Trophoblast cell (in vitro differentiated cells and primary cell): ENCODE results near the gene ARHGDIG.

Source experiments
- DNase-seq, 2 donors: peaks; one replicate each; pipeline ENCODE4 v3.0.0-alpha.2; 2016
- H2AFZ ChIP-seq: 2 replicates; pipeline ENCODE4 v1.6.1; 2013; ENCODE audit warnings: low read length, moderate library complexity, mild to moderate bottlenecking; ENCODE audit not compliant: insufficient read depth, poor library complexity
- H2AK5ac ChIP-seq: 2 replicates; pipeline ENCODE4 v1.6.1; 2013; ENCODE audit warnings: mild to moderate bottlenecking, low read length
- H2BK120ac ChIP-seq: 2 replicates; pipeline ENCODE4 v1.6.1; 2013; ENCODE audit warnings: low read length, mild to moderate bottlenecking, moderate library complexity; ENCODE audit not compliant: insufficient read depth, poor library complexity
- H2BK12ac ChIP-seq: 2 replicates; pipeline ENCODE4 v1.6.1; 2013; ENCODE audit warnings: mild to moderate bottlenecking, low read length, moderate library complexity
- H2BK5ac ChIP-seq: 2 replicates; pipeline ENCODE4 v1.6.1; 2013; ENCODE audit warnings: low read length, low read depth, moderate library complexity, mild to moderate bottlenecking; ENCODE audit not compliant: poor library complexity
- H3K14ac ChIP-seq: 2 replicates; pipeline ENCODE4 v1.6.1; 2013; ENCODE audit warnings: mild to moderate bottlenecking, low read length
- H3K18ac ChIP-seq: 2 replicates; pipeline ENCODE4 v1.6.1; 2013; ENCODE audit warnings: mild to moderate bottlenecking, low read length
- H3K23ac ChIP-seq: 2 replicates; pipeline ENCODE4 v1.6.1; 2013; ENCODE audit warnings: low read length
- H3K27ac ChIP-seq: 2 replicates; pipeline ENCODE4 v1.5.1; 2013; ENCODE audit warnings: low read depth, mild to moderate bottlenecking, inconsistent platforms, low read length, moderate library complexity
- H3K27me3 ChIP-seq: 2 replicates; pipeline ENCODE4 v1.6.1; 2013; ENCODE audit warnings: inconsistent platforms, mild to moderate bottlenecking, low read length, moderate library complexity; ENCODE audit not compliant: insufficient read depth
- H3K36me3 ChIP-seq, 2 experiments: 1 replicate in 1 of 2; 2 replicates in 1 of 2; pipeline ENCODE4 v1.6.1; 2013; ENCODE audit warnings: low read length in 2 of 2, mild to moderate bottlenecking in 2 of 2, moderate library complexity in 1 of 2; ENCODE audit not compliant: insufficient read depth in 2 of 2, control insufficient read depth in 1 of 2
- H3K4ac ChIP-seq: 2 replicates; pipeline ENCODE4 v1.6.1; 2013; ENCODE audit warnings: low read depth, mild to moderate bottlenecking, low read length, moderate library complexity
- H3K4me1 ChIP-seq, 2 experiments: 1 replicate in 1 of 2; 2 replicates in 1 of 2; pipeline ENCODE4 v1.6.1; 2013; ENCODE audit warnings: low read length in 2 of 2, mild to moderate bottlenecking in 2 of 2, moderate library complexity in 1 of 2; ENCODE audit not compliant: insufficient read depth in 2 of 2, control insufficient read depth in 1 of 2
- H3K4me2 ChIP-seq: 2 replicates; pipeline ENCODE4 v1.6.1; 2013; ENCODE audit warnings: inconsistent platforms, mild to moderate bottlenecking, low read length, moderate library complexity
- H3K4me3 ChIP-seq: 2 replicates; pipeline ENCODE4 v1.5.1; 2013; ENCODE audit warnings: mild to moderate bottlenecking, low read depth, low read length, inconsistent platforms
- H3K79me1 ChIP-seq: one replicate; pipeline ENCODE4 v1.6.1; 2013; ENCODE audit warnings: low read length
- H3K79me2 ChIP-seq: 2 replicates; pipeline ENCODE4 v1.6.1; 2013; ENCODE audit warnings: low read length, mild to moderate bottlenecking; ENCODE audit not compliant: control insufficient read depth, insufficient read depth, poor library complexity
- H3K9ac ChIP-seq: 2 replicates; pipeline ENCODE4 v1.6.1; 2013; ENCODE audit warnings: mild to moderate bottlenecking, low read length
- H3K9me3 ChIP-seq: 2 replicates; pipeline ENCODE4 v1.6.1; 2013; ENCODE audit warnings: low read depth, mild to moderate bottlenecking, control low read depth, inconsistent platforms, low read length; ENCODE audit not compliant: insufficient read depth
- H4K12ac ChIP-seq: 2 replicates; pipeline ENCODE4 v1.6.1; 2013; ENCODE audit warnings: low read depth, mild to moderate bottlenecking, low read length, moderate library complexity
- H4K8ac ChIP-seq: 2 replicates; pipeline ENCODE4 v1.6.1; 2013; ENCODE audit warnings: low read depth, mild to moderate bottlenecking, low read length, moderate library complexity
- H4K91ac ChIP-seq: one replicate; pipeline ENCODE4 v1.6.1; 2013; ENCODE audit warnings: low read depth, mild to moderate bottlenecking, low read length, moderate library complexity
- WGBS: extraction: QIAGEN DNeasy Blood & Tissue Kit; methylation state at CpG from one replicate; pipeline ENCODE4 v1.1.7; 2013; ENCODE audit warnings: missing lambda C conversion rate; ENCODE audit not compliant: insufficient read length, insufficient coverage; ENCODE audit errors: extremely low coverage; 5-methylcytosine and 5-hydroxymethylcytosine counted together

The ARHGDIG gene

DNA sequence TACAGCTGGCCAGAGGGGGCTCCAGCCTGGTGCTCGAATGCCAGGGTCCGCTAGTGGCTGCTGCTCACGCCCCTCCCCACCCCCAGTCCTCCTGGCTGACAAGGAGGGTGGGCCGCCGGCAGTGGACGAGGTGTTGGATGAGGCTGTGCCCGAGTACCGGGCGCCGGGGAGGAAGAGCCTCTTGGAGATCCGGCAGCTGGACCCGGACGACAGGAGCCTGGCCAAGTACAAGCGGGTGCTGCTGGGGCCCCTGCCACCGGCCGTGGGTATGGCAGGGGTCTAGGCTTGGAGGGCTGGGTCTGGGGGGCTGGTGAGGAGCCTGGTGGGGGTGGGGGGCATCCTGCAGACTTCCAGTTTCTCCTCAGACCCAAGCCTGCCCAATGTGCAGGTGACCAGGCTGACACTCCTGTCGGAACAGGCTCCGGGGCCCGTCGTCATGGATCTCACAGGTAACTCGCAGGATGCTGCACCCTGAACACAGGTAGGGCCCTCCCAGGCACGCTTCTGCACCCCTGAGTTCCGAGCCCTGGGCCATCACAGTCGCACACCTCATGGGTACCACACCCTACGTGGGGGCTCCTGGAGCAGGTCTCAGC lies 1.4 kb downstream of the ARHGDIG start:
- H2BK120ac ChIP-seq, result no peak overlapping the region
- WGBS, result no CpG with 5 or more reads among the region's 25 CpGs
- no peak overlapping the region for H3K27ac ChIP-seq
- peaks cover 4 to 8% of the 10 kb centered on the region in 2 experiments for H3K36me3 ChIP-seq
- no peak overlapping the region for H4K8ac ChIP-seq
- H3K79me1 ChIP-seq, result no peaks in the 10 kb centered on the region
- H3K79me2 ChIP-seq, result no peaks in the 10 kb centered on the region
- H3K18ac ChIP-seq, result no peak overlapping the region
- H2BK5ac ChIP-seq, result no peak overlapping the region
- H3K9me3 ChIP-seq, result peaks cover 11% of the 10 kb centered on the region
- no peaks in the 10 kb centered on the region for H3K4me1 ChIP-seq
- H3K23ac ChIP-seq, result no peak overlapping the region
- H3K4ac ChIP-seq, result no peak overlapping the region
- no peak overlapping the region for H2BK12ac ChIP-seq
- no peak overlapping the region for H4K12ac ChIP-seq
- no peak overlapping the region for H3K9ac ChIP-seq
- H4K91ac ChIP-seq, result no peak overlapping the region
- no peak overlapping the region for H3K4me3 ChIP-seq
- no peak overlapping the region for H3K4me2 ChIP-seq
- no peak for DNase-seq
- no peak overlapping the region for H2AFZ ChIP-seq
- H3K27me3 ChIP-seq, result peaks cover 25% of the 10 kb centered on the region
- no peak overlapping the region for H3K14ac ChIP-seq
- no peak overlapping the region for H2AK5ac ChIP-seq

DNA sequence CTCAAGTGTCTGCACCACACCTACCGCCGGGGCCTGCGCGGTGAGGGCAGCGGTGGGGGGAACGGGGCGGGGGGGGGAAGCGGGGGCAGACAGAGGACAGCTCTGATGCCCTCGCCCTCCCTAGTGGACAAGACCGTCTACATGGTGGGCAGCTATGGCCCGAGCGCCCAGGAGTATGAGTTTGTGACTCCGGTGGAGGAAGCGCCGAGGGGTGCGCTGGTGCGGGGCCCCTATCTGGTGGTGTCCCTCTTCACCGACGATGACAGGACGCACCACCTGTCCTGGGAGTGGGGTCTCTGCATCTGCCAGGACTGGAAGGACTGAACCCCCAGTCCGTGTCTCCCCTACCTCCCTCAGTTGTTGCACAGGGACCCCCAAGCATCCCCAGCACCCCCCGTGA lies 2.1 kb downstream of the ARHGDIG start:
- Histone ChIP-seq H2BK120ac (no peak overlapping the region), H3K79me1 (no peaks in the 10 kb centered on the region), H3K9ac (no peak overlapping the region), H3K27me3 (peaks cover 25% of the 10 kb centered on the region), H2AFZ (no peak overlapping the region), H3K23ac (no peak overlapping the region), H3K4me3 (no peak overlapping the region), H3K79me2 (no peaks in the 10 kb centered on the region), H3K14ac (no peak overlapping the region), H4K12ac (no peak overlapping the region), H2BK12ac (no peak overlapping the region), H3K27ac (no peak overlapping the region), H2AK5ac (no peak overlapping the region), H2BK5ac (no peak overlapping the region), H3K4ac (no peak overlapping the region), H3K4me2 (no peak overlapping the region), H3K36me3 (peaks cover 10 to 13% of the 10 kb centered on the region in 2 experiments), H3K4me1 (no peaks in the 10 kb centered on the region), H4K91ac (no peak overlapping the region), H4K8ac (no peak overlapping the region), H3K18ac (no peak overlapping the region), H3K9me3 (peaks cover 14% of the 10 kb centered on the region)
- no CpG with 5 or more reads among the region's 22 CpGs for WGBS
- no peak for DNase-seq

DNA sequence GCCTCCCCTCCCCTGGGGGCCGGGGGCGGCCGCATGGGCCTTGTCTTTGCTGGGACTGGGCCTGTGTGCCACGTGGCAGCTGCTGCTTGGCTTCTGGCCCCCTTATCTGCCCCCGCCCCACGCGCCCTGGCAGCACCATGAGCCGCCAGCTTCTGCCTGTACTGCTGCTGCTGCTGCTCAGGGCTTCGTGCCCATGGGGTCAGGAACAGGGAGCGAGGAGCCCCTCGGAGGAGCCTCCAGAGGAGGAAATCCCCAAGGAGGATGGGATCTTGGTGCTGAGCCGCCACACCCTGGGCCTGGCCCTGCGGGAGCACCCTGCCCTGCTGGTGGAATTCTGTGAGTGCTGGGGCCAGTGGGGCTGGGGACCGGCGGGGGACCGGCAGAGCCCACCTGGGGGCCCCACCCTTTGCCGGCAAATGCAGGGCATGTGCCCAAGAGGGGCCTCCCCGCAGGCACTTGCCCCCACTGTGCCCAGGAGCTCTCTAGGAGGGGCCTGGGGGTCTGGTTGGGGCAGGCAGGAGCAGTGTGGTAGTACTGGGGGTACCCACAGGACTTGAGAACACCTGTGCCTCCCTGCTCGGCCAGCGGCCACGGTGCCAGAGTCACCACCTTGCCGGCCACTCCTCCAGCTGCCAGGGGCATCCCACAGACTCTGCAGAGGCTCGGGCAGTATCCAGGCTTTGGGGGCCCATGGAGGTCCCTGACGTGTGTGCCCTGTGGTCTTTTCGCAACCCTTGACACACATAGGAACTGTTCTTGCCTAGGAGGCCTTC lies 2.8 kb downstream of the ARHGDIG start, which contains the start of gene PDIA2:
TSS of gene PDIA2 (plus strand) at position 132 of the 773 bp plus-strand sequence. CDS start at position 138, 6 bp downstream.
- H2AK5ac ChIP-seq, result no peak within 1 kb of the TSS
- H2AFZ ChIP-seq, result no peak within 1 kb of the TSS
- H3K4ac ChIP-seq, result no peak within 1 kb of the TSS
- H3K14ac ChIP-seq, result no peak within 1 kb of the TSS
- H3K79me1 ChIP-seq, result no peaks in the 10 kb centered on the region
- H3K9ac ChIP-seq, result no peak within 1 kb of the TSS
- H2BK12ac ChIP-seq, result no peak within 1 kb of the TSS
- H3K36me3 ChIP-seq, result peaks cover 17 to 19% of the 10 kb centered on the region in 2 experiments
- H2BK5ac ChIP-seq, result no peak within 1 kb of the TSS
- no peak within 1 kb of the TSS for H3K27ac ChIP-seq
- H4K8ac ChIP-seq, result no peak within 1 kb of the TSS
- H3K4me2 ChIP-seq, result no peak within 1 kb of the TSS
- H3K4me3 ChIP-seq, result no peak within 1 kb of the TSS
- H3K9me3 ChIP-seq, result peaks cover 14% of the 10 kb centered on the region
- no peak within 1 kb of the TSS for H3K18ac ChIP-seq
- H4K12ac ChIP-seq, result no peak within 1 kb of the TSS
- no peaks in the 10 kb centered on the region for H3K4me1 ChIP-seq
- WGBS, result no CpG with 5 or more reads among the region's 25 CpGs
- H3K27me3 ChIP-seq, result peaks cover 25% of the 10 kb centered on the region
- DNase-seq, result no peak
- no peak within 1 kb of the TSS for H2BK120ac ChIP-seq
- no peak within 1 kb of the TSS for H3K23ac ChIP-seq
- H4K91ac ChIP-seq, result no peak within 1 kb of the TSS
- no peaks in the 10 kb centered on the region for H3K79me2 ChIP-seq

DNA sequence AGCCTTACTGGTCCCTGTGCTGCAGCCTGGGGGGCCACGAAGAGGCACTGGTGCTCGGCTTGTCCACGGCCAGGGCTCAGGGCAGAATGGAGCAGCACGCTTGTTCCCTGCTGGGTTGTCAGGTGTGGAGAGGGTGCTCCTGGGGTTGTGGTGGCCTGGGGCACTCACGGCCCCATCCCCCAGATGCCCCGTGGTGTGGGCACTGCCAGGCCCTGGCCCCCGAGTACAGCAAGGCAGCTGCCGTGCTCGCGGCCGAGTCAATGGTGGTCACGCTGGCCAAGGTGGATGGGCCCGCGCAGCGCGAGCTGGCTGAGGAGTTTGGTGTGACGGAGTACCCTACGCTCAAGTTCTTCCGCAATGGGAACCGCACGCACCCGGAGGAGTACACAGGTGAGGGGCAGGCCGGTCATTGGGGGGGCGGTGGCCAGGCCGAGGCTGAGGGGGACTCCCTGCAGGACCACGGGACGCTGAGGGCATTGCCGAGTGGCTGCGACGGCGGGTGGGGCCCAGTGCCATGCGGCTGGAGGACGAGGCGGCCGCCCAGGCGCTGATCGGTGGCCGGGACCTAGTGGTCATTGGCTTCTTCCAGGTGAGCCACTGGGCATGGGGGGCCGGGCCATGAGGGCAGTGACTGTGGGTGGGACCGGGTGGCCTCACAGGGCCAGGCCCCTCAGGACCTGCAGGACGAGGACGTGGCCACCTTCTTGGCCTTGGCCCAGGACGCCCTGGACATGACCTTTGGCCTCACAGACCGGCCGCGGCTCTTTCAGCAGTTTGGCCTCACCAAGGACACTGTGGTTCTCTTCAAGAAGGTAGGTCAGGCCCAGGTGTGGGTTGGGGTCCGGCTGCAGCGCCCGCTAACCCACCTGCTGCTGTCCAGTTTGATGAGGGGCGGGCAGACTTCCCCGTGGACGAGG lies 4.1 kb downstream of the ARHGDIG start:
- H3K18ac ChIP-seq, result no peak overlapping the region
- WGBS, result no CpG with 5 or more reads among the region's 52 CpGs
- no peak overlapping the region for H3K9ac ChIP-seq

More for the DNA sequence above, 4.1 kb downstream of the ARHGDIG start:
- Histone ChIP-seq H3K27me3 (peaks cover 22% of the 10 kb centered on the region), H3K36me3 (peaks cover 27 to 29% of the 10 kb centered on the region in 2 experiments), H2AK5ac (no peak overlapping the region), H4K8ac (no peak overlapping the region), H3K27ac (no peak overlapping the region), H4K91ac (no peak overlapping the region), H3K79me2 (no peaks in the 10 kb centered on the region), H2BK120ac (no peak overlapping the region), H2AFZ (no peak overlapping the region), H3K4me3 (no peak overlapping the region), H3K79me1 (no peaks in the 10 kb centered on the region), H3K9me3 (peaks cover 16% of the 10 kb centered on the region), H2BK12ac (no peak overlapping the region), H3K4ac (no peak overlapping the region), H2BK5ac (no peak overlapping the region), H3K14ac (no peak overlapping the region), H4K12ac (no peak overlapping the region), H3K4me1 (no peaks in the 10 kb centered on the region), H3K23ac (no peak overlapping the region), H3K4me2 (no peak overlapping the region)
- no peak for DNase-seq
